HG03521 (cell line): ENCODE results near the gene METTL5.
"Not testable (repeated sequence)": the region's sequence is repeated elsewhere in the genome, so short reads cannot be mapped to it uniquely, and the experiment has no call there.

Experiments
- ATAC-seq: cut with Tn5 transposase; IDR thresholded peaks from one replicate; pipeline ENCODE4 v1.9.1; 2021; ENCODE audit warnings: mild to moderate bottlenecking, moderate library complexity; ENCODE audit not compliant: unreplicated experiment

The METTL5 gene

GRCh38 chr2:169834401-169834800 lies 9.7 kb upstream of the METTL5 start:
- no peak for ATAC-seq

DNA sequence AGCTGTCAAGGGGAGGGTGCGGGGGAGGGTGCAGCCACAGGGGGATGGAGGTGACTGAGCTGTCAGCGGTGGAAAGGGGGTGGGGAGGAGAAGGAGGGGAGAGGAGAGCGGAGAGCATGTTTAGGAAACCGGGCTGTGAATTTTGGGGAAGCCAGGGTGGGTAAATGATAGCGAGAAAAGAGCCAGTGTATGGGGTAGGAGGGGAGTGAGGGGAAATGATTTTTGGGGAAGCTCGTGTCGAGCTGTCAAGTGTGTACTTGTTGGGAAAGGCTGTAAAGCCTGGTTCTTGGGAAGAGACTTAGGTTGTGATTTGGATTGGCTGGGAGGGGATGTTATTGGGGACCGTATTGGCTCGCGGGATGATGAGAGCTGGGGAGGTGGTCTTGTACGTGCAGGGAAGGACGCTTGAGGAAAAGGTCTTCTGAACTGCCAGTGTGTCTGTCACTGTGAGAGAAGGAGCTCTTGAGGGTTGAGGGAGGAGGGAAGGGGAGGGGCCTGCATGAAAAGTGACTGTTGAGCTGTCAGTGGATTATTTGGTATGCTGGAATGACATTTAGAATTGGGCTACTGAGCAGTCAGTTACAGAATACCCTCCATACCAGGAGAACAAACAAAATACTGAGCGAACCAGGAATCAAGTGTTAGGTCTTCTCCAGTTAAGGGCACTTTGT lies 3.6 kb upstream of the METTL5 start:
- peak; percentile 3 for ATAC-seq

DNA sequence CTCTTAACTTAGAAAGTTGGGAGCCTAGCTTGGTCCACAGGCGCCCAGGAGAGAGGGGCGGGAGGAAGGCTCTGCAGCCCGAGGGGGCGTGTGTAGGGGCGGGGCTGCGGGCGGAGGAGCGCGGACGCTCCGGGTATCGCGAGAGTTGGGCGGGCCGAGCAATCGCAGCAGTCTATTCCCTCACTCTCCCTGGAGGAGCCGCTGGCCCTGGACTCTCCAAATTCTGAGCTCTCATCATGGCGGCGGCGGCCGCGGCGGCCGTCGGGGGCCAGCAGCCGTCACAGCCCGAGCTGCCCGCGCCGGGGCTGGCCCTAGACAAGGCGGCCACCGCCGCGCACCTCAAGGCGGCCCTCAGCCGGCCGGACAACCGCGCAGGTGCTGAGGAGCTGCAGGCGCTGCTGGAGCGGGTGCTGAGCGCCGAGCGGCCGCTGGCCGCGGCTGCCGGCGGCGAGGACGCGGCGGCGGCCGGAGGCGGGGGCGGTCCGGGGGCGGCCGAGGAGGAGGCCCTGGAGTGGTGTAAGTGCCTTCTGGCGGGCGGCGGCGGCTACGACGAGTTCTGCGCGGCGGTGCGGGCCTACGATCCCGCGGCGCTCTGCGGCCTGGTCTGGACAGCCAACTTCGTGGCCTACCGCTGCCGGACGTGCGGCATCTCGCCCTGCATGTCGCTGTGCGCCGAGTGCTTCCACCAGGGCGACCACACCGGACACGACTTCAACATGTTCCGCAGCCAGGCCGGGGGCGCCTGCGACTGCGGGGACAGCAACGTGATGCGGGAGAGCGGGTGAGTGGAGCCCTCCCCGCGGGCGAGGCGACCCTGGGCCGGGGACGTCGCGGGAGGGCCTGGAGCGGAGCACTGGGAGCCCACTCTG lies 2.8 kb upstream of the METTL5 start, which contains the start of gene UBR3:
Gene UBR3 (plus strand): TSS at position 183 of the 869 bp plus-strand sequence. CDS start 54 bp downstream, at position 237.
- peak; percentile 80 for ATAC-seq

GRCh38 chr2:169823996-169824372 lies 721 bp downstream of the METTL5 start:
- no peak for ATAC-seq

DNA sequence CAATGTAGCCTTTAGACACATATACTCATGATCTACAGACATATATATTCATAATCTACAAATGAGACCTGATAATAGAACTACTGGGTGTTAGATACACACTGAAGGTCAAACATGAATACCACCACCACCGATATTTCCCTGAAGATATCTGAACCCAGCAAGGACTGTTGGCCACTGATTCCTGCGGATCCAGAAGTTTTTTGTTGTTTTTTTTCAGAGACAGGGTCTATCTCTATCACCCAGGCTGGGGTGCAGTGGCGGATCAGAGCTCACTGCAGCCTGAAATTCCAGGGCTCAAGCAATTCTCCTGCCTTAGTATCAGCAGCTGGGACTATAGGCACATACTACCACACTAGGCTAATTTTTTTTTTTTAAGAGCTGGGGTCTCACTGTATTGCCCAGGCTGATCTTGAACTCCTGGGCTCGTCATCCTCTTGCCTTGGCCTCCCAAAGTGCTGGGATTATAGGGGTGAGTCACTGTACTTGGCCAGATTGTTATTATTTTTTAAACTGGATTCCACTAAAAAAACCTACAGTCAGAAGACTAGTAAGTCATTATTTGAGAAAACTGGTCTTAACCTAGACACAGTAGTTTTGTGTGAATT lies 1.8 kb downstream of the METTL5 start:
- ATAC-seq: no peak

DNA sequence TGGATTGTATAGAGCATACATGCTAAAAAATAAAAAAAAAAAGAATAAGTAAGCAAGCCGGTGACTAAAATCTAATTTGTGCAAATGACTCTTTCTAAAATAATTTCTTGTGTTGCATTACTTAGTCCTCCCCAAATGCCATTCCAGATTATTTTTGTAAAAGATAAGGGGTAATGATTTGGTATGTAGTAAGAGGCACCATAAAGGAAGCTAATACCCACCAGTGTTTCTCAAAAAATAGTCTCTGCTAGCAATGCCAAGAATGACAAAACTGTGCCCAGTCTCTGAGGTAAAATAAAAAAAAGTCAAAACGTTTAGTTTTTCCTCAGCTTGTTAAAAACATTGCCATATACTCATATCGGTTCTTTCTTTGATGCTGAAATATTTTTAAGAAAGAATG lies 2.7 kb downstream of the METTL5 start:
- ATAC-seq: no peak

DNA sequence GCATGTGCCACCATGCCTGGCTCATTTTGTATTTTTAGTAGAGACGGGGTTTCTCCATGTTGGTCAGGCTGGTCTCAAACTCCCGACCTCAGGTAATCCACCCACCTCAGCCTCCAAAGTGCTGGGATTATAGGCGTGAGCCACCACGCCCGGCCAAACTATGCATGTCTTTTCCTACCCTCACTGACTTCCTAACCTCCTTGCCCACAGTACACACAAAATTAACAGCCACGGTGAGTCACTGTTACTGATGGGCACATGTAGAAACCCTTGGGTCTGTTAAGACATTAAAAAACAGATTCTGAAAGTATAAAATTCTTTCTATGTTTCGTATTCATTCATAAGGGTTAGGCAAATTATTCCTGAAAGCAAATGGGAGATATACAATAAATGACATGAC lies 4.6 kb downstream of the METTL5 start:
- not testable (repeated sequence) for ATAC-seq

DNA sequence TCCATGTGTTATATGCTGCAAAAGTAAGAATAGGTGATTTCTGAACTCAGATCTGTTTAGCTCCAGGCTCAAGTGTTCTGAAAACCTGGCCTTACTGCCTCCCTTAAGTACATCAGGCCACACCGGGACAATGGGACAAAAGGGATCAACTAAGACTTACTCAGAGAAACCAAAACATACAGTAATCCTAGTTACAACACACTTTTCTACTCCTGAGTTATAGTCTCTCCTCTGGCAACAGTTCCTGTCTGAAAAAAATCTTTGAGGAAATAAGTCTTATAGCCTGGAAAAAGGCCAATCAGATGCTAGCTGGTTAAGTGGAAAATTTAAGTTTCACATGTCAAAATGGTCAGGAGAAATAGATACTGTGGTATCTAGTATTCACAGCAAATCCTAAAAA lies 5.6 kb downstream of the METTL5 start:
- no peak for ATAC-seq

DNA sequence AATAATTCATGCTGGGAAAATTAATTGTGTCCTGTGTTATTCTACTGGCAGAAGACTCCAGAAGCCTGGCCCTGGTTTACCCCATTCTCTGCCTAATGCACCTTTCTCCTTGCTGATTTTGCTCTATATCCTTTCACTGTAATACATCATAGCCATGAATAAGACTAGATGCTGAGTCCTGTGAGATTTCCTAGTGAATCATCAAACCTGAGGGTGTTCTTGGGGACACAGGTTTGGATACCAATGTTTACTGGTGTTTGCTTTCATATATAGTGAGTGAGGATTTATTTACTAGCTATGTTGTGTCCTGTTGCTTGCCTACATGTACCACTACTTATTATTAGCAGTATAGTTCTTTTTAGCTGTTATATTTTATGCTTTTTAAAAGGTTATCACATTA lies 6.5 kb downstream of the METTL5 start:
- no peak for ATAC-seq

DNA sequence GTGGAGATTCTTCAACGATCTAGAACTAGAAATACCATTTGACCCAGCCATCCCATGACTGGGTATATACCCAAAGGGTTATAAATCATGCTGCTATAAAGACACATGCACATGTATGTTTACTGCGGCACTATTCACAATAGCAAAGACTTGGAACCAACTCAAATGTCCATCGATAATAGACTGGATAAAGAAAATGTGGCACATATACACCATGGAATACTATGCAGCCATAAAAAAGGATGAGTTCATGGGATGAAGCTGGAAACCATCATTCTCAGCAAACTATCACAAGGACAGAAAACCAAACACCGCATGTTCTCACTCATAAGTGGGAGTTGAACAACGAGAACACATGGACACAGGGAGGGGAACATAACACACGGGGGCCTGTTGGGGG lies 7.3 kb downstream of the METTL5 start:
- not testable (repeated sequence) for ATAC-seq

- ATAC-seq: not testable (repeated sequence)
These were observed 7.7 kb downstream of the METTL5 start for GRCh38 chr2:169816961-169817360.

DNA sequence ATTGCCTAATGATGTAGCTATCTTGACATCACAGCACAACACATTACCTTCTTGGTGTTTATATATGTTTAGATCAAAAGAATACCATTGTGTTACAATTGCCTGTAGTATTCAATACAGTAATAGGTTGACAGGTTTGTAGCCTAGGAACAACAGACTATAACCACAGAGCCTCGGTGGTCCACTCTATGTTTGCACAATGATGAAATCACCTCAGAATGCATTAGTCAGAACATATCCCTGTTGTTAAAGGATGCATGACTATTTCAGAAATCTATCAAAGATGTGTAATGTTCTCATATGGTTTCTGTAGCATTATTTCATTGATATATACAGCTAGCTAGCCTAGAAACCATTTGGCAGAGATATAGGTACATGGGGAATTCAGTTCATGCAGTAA lies 8.9 kb downstream of the METTL5 start:
- ATAC-seq: no peak

GRCh38 chr2:169808221-169808620 lies 16.5 kb downstream of the METTL5 start:
- ATAC-seq: no peak

GRCh38 chr2:169806586-169806985 lies 18.1 kb downstream of the METTL5 start:
- ATAC-seq: no peak

DNA sequence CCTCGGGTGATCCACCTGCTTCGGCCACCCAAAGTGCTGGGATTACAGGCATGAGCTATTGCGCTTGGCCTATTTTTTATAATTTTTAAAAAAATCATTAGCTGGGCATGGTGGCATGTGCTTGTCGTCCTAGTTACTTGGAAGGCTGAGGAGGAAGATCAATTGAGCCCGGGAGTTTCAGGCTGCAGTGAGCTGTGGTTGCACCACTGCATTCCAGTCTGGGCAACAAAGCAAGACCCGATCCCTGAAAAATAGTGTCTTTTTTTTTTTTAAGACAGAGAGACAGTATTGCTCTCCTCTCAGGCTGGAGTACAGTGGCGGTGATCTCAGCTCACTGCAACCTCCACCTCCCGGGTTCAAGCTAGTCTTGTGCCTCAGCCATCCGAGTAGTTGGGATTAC lies 21.2 kb downstream of the METTL5 start:
- no peak for ATAC-seq

DNA sequence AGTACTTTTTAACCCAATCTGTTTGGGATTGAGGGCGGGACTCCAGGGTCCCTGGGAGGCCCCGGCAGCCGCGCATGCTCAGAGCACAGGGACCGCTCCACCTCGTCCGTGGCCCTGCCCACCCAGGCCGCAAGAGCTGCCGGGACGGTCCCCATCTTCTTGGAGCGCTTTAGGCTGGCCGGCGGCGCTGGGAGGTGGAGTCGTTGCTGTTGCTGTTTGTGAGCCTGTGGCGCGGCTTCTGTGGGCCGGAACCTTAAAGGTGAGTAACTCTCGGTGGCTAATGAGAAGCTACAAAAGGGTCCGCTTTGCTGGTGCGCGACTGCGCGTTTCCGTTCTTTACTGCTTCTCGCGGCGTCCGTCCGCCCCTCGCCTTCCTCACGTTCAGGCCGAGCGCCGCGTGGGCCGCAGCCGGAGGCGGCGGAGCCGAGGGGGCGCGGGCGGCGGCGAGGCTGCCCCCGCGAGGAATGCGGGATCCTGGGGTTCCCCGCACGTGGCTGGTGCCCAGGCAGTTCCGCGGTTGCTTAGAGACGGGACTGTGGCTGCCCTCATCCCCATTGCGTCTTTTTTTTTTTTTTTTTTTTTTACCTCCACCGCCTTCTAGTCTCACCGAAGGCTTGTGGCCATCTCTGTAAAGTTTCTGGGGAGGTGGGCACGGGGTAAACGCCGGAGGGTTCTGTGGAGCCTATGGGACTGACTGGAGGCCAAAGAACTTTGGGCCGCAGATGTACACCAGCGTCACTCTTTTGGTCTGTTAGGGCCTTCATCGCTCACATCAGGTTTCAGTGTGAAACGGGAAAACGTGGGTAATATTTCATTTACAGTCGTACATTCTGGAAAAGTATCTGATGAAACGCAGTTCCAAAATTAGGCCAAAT lies 25.8 kb downstream of the METTL5 start, which contains the start of gene SSB:
Gene SSB (plus strand): TSS at position 154 of the 875 bp plus-strand sequence. CDS start 2,090 bp downstream, outside the sequence.
- peak; percentile 96 for ATAC-seq

- no peak for ATAC-seq
These were observed 26.3 kb downstream of the METTL5 start for GRCh38 chr2:169798397-169798717.

GRCh38 chr2:169797601-169798000 lies 27.1 kb downstream of the METTL5 start:
- ATAC-seq: no peak

- no peak for ATAC-seq
These were observed 28.3 kb downstream of the METTL5 start for GRCh38 chr2:169796441-169796840.

- ATAC-seq: no peak
These were observed 29.5 kb downstream of the METTL5 start for GRCh38 chr2:169795181-169795580.

- ATAC-seq: no peak
These were observed 34.1 kb downstream of the METTL5 start for GRCh38 chr2:169790581-169790980.
